MM.1S (cell line): ENCODE measurements around the gene VAV3.

ENCODE experiments used
- DNase-seq: peaks from one replicate; pipeline ENCODE4 v3.0.0-alpha.2; 2015
- H2AFZ ChIP-seq: fragments of 300-600 bp; sonication (generic); 2 replicates; pipeline ENCODE4 v1.6.0; 2016; ENCODE audit warnings: antibody characterized with exemption, low read length
- H3F3A ChIP-seq: fragments of 300-600 bp; sonication (generic); 2 replicates; pipeline ENCODE4 v1.6.1; 2016; ENCODE audit warnings: mild to moderate bottlenecking, antibody characterized with exemption, low read length, moderate library complexity, mixed read lengths; ENCODE audit not compliant: insufficient read depth
- H3K27ac ChIP-seq: fragments of 300-600 bp; sonication (generic); 2 replicates; pipeline ENCODE4 v1.5.1; 2016; ENCODE audit warnings: mild to moderate bottlenecking, low read length
- H3K27me3 ChIP-seq: fragments of 300-600 bp; sonication (generic); replicated peaks from 2 replicates; pipeline ENCODE4 v1.6.0; 2016; ENCODE audit warnings: low read length; ENCODE audit not compliant: insufficient read depth
- H3K36me3 ChIP-seq: fragments of 300-600 bp; sonication (generic); replicated peaks from 2 replicates; pipeline ENCODE4 v1.6.1; 2016; ENCODE audit warnings: mild to moderate bottlenecking, low read length, mixed read lengths; ENCODE audit not compliant: insufficient read depth
- H3K4me1 ChIP-seq: fragments of 300-600 bp; sonication (generic); 2 replicates; pipeline ENCODE4 v1.6.1; 2016; ENCODE audit warnings: low read length, mixed read lengths
- H3K4me2 ChIP-seq: fragments of 300-600 bp; sonication (generic); 2 replicates; pipeline ENCODE4 v1.6.0; 2016; ENCODE audit warnings: low read depth, low read length
- H3K4me3 ChIP-seq: fragments of 300-600 bp; sonication (generic); 2 replicates; pipeline ENCODE4 v1.5.1; 2016; ENCODE audit warnings: low read length, mixed read lengths
- H3K79me2 ChIP-seq: fragments of 300-600 bp; sonication (generic); 2 replicates; pipeline ENCODE4 v1.6.1; 2016; ENCODE audit warnings: mixed run types, low read length, mixed read lengths
- H3K9ac ChIP-seq: fragments of 300-600 bp; sonication (generic); 2 replicates; pipeline ENCODE4 v1.6.1; 2016; ENCODE audit warnings: low read length, mixed read lengths
- H3K9me2 ChIP-seq: fragments of 300-600 bp; sonication (generic); replicated peaks from 2 replicates; pipeline ENCODE4 v1.6.1; 2016; ENCODE audit warnings: mild to moderate bottlenecking, low read length, mixed read lengths; ENCODE audit not compliant: insufficient read depth
- H3K9me3 ChIP-seq: fragments of 300-600 bp; sonication (generic); replicated peaks from 2 replicates; pipeline ENCODE4 v1.6.1; 2016; ENCODE audit warnings: mild to moderate bottlenecking, low read length, mixed read lengths; ENCODE audit not compliant: insufficient read depth
- H4K20me1 ChIP-seq: fragments of 300-600 bp; sonication (generic); 2 replicates; pipeline ENCODE4 v1.6.1; 2016; ENCODE audit warnings: mild to moderate bottlenecking, low read length, moderate library complexity, mixed read lengths; ENCODE audit not compliant: insufficient read depth
- EZH2 ChIP-seq: fragments of 300-600 bp; sonication (generic); optimal IDR thresholded peaks from 2 replicates; pipeline ENCODE3; 2017; ENCODE audit warnings: low read depth, mild to moderate bottlenecking, antibody characterized with exemption, low read length, mixed read lengths
- EZH2phosphoT487 ChIP-seq: fragments of 300-600 bp; sonication (generic); IDR thresholded peaks from 2 replicates; pipeline ENCODE4 v1.6.1; 2018; ENCODE audit warnings: antibody characterized with exemption, low read length
- TF ChIP-seq, protein P1 (sequence below): fragments of 300-600 bp; sonication (generic); IDR thresholded peaks from 2 replicates; pipeline ENCODE4 v1.5.1; 2016; ENCODE audit warnings: antibody characterized with exemption, low read length, mixed read lengths

Gene VAV3

DNA sequence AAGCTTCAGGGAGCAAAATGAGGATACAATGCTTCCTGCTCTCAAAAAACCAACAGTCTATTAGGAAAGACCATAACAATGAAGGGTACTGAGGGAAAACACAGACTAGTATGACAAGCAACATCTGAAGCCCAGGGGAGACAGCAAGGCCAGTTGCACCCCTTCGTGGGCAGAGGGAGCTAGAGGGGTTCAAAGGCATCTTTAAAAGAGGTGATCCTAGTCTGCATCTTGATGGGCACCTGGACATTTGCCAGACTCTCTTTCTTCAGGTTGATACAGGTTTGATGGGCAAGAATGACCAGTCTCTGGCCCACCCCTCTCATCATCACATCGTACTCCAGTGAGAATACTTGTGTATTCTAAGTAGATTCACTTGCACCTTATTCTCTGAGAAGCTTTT, 177.7 kb downstream of the VAV3 start:
- Histone ChIP-seq H3K27me3 (no peaks in the 10 kb centered on the region), H4K20me1 (no peaks in the 10 kb centered on the region), H3F3A (no peaks in the 10 kb centered on the region), H3K4me2 (no peak overlapping the region), H3K79me2 (no peaks in the 10 kb centered on the region), H3K36me3 (no peaks in the 10 kb centered on the region), H3K9me2 (no peaks in the 10 kb centered on the region), H2AFZ (no peak overlapping the region), H3K4me1 (peaks cover 16% of the 10 kb centered on the region; the same call in 1 of the 2 replicates), H3K27ac (no peak overlapping the region), H3K9me3 (no peaks in the 10 kb centered on the region), H3K4me3 (no peak overlapping the region), H3K9ac (no peak overlapping the region)
- DNase-seq, result peak; percentile 41
- no peak for TF ChIP-seq EZH2
- TF ChIP-seq, protein P1, sequence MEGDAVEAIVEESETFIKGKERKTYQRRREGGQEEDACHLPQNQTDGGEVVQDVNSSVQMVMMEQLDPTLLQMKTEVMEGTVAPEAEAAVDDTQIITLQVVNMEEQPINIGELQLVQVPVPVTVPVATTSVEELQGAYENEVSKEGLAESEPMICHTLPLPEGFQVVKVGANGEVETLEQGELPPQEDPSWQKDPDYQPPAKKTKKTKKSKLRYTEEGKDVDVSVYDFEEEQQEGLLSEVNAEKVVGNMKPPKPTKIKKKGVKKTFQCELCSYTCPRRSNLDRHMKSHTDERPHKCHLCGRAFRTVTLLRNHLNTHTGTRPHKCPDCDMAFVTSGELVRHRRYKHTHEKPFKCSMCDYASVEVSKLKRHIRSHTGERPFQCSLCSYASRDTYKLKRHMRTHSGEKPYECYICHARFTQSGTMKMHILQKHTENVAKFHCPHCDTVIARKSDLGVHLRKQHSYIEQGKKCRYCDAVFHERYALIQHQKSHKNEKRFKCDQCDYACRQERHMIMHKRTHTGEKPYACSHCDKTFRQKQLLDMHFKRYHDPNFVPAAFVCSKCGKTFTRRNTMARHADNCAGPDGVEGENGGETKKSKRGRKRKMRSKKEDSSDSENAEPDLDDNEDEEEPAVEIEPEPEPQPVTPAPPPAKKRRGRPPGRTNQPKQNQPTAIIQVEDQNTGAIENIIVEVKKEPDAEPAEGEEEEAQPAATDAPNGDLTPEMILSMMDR, result peak; percentile 57

- no peak overlapping the region for H2AFZ ChIP-seq
- TF ChIP-seq EZH2 (no peak), EZH2phosphoT487 (no peak)
- TF ChIP-seq, protein P1, result no peak
- no peaks in the 10 kb centered on the region for H4K20me1 ChIP-seq
- peaks cover 16% of the 10 kb centered on the region; the same call in 1 of the 2 replicates for H3K4me1 ChIP-seq
- H3K9ac ChIP-seq, result no peak overlapping the region
- H3K9me2 ChIP-seq, result no peaks in the 10 kb centered on the region
- no peak for DNase-seq
- no peak overlapping the region for H3K27ac ChIP-seq
- H3K27me3 ChIP-seq, result no peaks in the 10 kb centered on the region
- no peaks in the 10 kb centered on the region for H3F3A ChIP-seq
- H3K79me2 ChIP-seq, result no peaks in the 10 kb centered on the region
- no peaks in the 10 kb centered on the region for H3K36me3 ChIP-seq
- no peak overlapping the region for H3K4me3 ChIP-seq
- no peaks in the 10 kb centered on the region for H3K9me3 ChIP-seq
- no peak overlapping the region for H3K4me2 ChIP-seq
Observed at GRCh38 chr1:107786203-107786845, 178.7 kb downstream of the VAV3 start.

GRCh38 chr1:107785496-107786202, 179.3 kb downstream of the VAV3 start:
- Histone ChIP-seq H3K9me3 (no peaks in the 10 kb centered on the region), H3K4me1 (peaks cover 16% of the 10 kb centered on the region; the same call in 1 of the 2 replicates), H3K36me3 (no peaks in the 10 kb centered on the region), H4K20me1 (no peaks in the 10 kb centered on the region), H3F3A (no peaks in the 10 kb centered on the region), H3K27me3 (no peaks in the 10 kb centered on the region), H3K27ac (no peak overlapping the region), H3K9me2 (no peaks in the 10 kb centered on the region), H2AFZ (no peak overlapping the region), H3K4me3 (no peak overlapping the region), H3K79me2 (no peaks in the 10 kb centered on the region), H3K9ac (no peak overlapping the region), H3K4me2 (no peak overlapping the region)
- TF ChIP-seq EZH2 (no peak), EZH2phosphoT487 (no peak)
- TF ChIP-seq, protein P1, result no peak
- no peak for DNase-seq
